Erythroblast (primary cell): ENCODE data around the gene ASAP2.

Experiments used
- DNase-seq, 2 experiments: peaks; one replicate each; lab custom pipeline; 2025; lab: John Stamatoyannopoulos, UW
- GATA1 ChIP-seq: IDR thresholded peaks from 2 replicates; pipeline ENCODE4 v1.6.1; 2011; ENCODE audit warnings: low read depth, mild to moderate bottlenecking, control low read depth, low read length, moderate library complexity
- POLR2A ChIP-seq: IDR thresholded peaks from 2 replicates; pipeline ENCODE4 v1.6.1; 2011; ENCODE audit warnings: mild to moderate bottlenecking, low read length

ASAP2 gene

DNA sequence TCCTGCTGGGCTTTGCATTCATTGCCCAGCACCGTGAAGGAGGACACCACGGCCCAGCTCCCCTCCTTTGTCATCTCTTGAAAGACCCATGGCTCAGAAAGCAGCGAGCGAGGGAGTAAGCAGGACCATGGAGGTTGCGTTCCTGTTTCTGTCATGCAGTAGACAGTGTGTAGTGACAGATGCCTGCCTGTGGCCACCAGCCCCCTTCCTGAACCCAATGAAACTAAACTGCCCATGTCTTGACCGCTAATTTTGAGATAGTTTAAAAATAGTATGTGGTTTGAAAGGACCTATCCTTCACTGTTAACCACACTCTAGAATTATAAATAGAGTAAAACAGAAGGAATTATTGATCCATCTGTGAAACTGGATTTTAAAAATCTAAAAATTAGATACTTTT is 88.2 kb downstream of the ASAP2 start:
- no peak for DNase-seq
- TF ChIP-seq GATA1 = no peak
- no peak for TF ChIP-seq POLR2A

DNA sequence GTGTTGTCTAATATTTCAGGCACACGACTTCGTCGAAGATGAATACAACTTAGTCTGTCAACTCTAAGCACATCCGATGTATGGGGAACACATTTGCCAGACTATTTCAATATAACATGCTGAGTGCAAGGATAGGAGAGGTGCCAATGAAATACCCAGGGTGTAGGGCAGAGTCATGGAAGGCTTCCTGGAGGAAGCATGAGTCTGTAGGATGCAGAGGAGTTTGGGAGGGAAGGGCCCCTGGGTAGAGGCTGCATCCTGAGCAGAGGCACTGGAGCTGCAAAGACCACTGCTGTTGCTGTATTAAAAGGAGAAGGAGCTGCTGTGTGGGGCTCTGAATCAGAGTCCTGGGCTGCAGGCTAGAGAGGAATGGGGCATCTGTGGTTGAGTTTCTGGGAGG is 89.9 kb downstream of the ASAP2 start:
- no peak for DNase-seq
- TF ChIP-seq POLR2A (no peak), GATA1 (no peak)

DNA sequence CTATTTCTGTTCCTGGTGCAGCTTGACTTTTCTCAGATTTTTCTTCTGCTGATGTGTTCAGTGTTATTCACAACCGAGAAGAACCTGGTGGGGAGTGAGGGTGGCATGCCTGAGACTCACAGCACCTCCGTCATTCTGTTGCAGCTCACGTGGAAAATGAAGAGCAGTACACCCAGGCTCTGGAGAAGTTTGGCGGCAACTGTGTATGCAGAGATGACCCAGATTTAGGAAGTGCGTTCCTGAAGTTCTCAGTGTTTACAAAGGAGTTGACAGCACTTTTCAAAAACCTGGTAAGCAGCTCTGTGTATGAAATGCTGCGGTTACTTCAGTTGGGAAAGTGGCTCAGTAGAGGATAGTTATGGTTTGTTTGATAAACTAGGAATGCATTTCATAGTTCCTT is 90.5 kb downstream of the ASAP2 start:
- DNase-seq = no peak
- TF ChIP-seq GATA1 (no peak), POLR2A (no peak)

DNA sequence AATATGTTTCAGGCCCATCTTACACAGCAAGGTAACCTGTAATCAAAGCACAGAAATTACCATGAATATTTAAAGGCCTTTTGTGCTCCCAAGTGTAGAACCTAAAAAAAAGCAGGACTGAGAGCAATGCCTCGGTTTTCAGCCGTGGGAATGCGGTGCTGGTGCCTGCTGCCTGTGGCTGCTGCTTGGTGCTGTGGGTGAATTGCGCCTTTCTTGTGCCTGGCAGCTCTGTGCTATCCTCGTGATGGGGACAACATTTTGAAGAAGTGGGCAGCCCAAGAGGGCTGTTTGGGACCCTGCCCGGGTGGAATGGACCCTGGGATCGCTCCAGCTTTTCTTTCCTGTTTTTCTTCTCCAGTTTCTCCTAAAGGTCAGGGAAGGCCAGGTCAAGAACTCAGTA is 91.2 kb downstream of the ASAP2 start:
- DNase-seq = no peak
- TF ChIP-seq GATA1 (no peak), POLR2A (no peak)

DNA sequence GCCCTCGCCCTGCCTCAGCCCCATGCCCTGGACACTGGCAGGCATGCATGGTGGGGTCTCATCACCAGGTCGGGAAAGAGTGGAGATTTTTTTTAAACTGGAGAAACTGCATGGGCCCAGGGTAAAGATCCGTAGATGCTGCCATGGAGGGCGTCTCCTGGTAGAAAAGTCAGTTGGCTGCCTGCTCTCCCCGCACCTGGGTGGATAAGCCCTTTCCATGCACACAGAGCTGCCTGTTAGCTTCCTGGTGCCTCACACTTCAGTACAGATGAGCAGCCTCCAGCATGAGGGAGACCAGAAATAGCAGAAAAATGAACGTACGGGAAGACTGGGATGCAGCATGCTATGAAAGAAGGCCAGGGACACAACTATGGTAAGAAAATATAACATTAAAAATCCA is 92.0 kb downstream of the ASAP2 start:
- DNase-seq = no peak
- no peak for TF ChIP-seq GATA1
- TF ChIP-seq POLR2A = no peak

DNA sequence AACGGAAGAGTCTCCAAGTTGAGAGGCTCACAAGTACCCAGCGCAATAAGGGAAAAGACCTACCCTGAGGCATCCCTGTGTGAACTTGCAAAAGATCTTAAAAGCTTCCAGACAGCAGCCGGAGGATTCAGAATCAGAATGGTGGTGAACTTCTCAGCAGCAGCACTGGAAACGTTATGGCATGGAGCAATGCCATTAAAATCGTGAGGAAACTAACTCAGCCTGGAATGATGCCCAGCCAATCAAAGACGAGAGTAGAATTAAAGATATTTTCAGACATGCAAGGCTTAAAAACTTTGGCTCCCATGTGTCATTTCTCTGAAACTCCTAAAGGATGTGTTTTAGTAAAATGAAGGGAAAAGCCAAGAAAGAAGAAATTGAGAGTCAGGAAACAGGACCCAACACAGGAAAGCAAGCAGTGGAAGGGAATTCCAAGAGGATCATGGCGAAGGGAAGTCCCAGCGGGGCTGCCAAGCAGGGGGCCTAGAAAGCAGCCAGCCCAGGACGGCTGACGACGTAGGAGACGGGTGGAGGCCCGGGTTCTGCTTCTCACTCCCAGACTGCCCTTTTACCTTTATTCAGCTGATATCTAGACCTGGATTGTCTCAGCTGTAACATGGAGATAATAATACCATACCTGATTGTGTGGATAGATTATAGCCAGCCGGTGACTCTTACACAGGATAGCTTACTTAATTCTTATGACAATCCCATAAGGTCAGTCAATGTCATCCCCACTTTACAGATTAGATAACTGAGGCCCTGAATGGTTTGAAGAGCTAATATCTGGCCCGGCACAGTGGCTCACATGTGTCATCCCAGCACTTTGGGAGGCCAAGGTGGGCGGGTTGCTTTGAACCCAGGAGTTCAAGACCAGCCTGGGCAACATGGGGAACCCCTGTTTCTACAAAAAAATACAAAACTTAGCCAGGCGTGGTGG is 92.8 kb downstream of the ASAP2 start:
- DNase-seq = no peak
- TF ChIP-seq GATA1 (no peak), POLR2A (no peak)

DNA sequence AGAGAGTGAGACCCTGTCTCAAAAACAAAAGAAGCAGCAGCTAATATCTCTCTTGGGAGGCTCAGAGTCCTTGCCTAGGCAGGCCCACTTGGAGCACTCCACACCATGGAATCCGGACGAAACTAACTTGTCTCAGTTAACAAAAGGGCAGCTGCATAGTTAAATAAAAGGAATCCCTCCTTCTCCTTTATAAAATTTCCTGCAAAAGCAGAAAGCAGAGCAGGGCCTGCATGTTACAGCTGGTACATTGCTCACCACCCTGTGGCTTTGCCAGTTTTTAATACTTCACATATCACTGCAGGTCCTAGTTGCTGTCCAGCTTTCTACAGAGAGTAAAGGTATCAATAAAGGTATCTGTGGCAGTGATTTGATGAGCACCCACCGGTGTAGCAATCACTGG is 93.6 kb downstream of the ASAP2 start:
- TF ChIP-seq GATA1 (no peak), POLR2A (no peak)
- DNase-seq = no peak

DNA sequence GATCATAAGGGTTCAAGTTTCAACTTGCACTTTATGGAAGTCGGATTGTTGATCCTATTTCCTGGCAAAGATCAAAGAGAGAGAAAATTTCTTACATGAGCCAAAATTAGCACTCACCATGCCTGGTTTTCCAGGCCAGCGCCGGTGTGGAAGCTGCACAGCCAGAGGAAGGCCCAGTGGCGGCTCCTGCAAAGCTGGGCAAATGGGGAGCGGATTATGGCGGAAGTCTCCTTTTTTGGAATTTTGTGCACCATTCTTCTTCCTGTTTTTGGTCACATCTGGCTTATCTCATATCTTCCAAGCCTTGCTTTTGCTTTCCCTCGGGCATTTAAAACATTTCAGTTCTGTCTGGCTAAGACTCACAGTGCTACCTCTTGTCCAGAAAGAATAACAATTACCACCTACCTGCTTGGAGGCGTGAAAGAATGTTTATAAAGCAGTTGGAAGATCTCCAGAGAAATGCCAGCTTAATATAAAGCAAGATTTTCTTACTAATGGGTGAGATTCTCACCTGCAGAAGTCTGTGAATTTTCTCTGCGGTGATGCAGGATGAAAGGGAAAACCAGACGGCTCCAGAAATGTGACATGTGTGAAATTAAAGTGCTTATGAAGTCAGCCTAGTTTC is 94.3 kb downstream of the ASAP2 start:
- no peak for DNase-seq
- no peak for TF ChIP-seq POLR2A
- TF ChIP-seq GATA1 = no peak

DNA sequence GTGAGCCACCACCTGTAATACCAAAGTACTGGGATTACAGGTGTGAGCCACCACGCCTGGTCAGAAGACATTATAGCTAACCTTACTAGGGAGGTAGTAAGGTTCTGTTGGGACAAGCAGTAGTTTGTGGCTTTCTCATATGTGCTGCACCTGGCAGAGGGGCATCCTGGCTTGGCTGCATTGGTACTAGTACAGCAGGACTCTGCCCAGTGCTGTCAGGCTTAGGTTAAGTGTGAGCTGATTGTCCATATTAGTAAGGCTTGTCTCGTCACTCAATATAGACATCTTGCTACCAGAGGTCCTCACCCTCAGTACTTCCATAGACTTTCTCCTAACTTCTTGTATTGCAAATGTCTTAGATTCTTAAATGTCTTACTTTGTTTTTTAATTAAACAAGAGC is 96.1 kb downstream of the ASAP2 start:
- DNase-seq = no peak
- TF ChIP-seq GATA1 = no peak

DNA sequence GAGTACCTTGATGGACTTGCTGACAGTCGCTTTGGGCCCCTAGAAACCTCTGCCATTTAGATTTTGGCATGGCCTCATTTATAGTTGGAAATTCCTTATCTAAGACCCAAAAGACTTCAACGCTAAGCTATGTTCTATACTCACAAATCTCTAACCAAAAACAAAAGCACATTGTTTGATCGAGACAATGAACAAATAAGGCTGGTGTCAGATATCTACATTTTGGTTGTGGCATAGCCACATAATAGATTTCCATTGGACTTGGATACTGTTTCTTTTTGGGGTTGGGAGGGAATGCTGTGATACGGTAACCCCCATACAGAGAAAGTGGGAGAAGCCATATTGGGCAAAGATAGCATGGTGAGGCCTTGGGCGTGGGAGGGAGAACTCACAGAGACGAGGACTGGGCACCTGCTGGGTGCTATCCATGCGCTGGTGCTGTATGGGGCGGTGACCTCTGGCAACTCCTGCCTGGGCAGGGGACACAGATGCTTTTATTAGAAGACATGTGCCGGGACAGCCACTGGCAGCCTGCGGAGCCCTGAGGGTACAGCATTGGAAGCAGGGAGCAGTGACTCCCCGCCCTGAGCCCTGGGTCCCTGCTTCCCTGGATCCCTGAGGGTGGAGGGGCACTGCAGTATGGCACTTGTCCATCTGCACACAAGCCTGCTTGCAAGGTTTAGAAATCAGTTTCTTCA is 97.1 kb downstream of the ASAP2 start:
- DNase-seq = no peak
- TF ChIP-seq GATA1 (no peak), POLR2A (no peak)

DNA sequence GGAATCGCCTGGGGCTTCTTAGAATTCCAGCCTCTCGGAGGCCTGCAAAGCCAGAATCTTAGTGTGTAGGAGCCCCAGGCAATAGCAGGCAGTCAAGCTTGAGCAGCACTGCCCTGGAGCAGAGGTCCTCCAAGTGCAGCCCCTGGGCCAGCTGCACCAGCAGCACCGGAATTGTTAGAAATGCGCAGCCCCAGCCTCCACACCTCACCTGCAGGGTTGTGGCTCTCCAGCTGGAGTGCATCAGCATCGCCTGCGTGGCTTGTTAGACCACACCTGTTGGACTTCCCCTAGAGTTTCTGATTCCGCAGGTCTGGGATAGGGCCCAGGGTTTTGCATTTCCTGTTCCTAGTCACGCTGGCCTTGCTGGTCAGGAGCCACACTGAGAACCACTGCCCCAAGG is 100.3 kb downstream of the ASAP2 start:
- TF ChIP-seq GATA1 (no peak), POLR2A (no peak)
- no peak for DNase-seq

DNA sequence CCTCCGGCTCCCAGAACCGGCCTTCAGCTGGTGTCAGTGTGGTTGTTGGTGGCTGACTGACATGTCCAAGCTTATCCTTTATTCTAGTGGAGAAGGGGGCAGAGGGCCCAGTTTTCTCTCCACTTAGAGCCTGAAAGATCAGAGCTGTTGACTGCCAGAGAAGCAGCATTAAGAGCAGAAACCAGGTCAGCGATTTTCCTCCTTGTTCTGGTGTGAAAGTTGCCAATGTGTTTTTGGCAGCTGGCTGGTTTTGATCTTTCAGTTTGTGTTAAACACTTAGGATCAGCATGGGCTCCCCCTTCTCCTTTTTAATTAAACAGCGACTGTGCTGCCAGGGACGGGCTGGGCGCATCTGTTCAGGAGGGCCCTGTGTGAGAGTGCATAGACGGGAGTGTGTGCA is 100.9 kb downstream of the ASAP2 start:
- TF ChIP-seq POLR2A = no peak
- no peak for TF ChIP-seq GATA1
- no peak for DNase-seq

DNA sequence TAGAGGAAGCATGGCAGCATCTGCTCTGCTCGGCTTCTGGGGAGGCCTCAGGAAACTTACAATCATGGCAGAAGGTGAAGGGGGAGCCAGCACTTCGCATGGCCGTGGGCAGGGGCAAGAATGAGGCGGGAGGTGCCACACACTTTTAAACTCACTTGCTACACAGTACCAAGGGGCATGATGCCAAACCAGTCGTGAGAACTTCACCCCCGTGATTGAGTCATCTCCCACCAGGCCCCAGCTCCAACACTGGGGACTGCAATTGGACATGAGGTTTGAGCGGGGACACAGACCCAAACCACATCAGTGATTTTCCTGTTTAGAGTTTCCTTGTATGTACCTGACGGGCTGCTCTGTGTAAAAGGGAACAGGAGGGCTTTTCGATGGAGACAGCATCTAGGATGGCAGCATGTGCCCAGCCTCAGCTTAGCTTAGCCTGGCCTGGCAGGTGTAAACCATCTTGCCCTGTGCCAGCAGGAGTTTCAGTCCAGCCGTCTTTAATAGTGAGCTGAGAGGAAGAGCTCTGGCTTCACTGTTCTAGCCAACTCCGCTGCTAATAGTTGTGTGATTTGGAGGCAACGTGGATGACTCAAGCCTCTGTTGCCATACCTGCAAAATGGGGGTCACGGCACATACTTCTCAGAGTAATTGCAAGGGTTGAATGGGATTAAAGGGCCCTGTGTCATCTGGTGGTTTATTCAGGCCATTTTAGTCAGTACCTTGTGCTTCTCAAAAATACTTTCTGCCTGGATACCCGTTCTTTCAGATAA is 101.8 kb downstream of the ASAP2 start:
- TF ChIP-seq POLR2A = no peak
- no peak for TF ChIP-seq GATA1
- DNase-seq = no peak
